COLO668 (cell line): ENCODE results near the gene HMOX1.

Experiments
- DNase-seq: peaks from one replicate; lab custom pipeline; 2025; ENCODE audit not compliant: unreplicated experiment; lab: John Stamatoyannopoulos, UW

HMOX1 gene

DNA sequence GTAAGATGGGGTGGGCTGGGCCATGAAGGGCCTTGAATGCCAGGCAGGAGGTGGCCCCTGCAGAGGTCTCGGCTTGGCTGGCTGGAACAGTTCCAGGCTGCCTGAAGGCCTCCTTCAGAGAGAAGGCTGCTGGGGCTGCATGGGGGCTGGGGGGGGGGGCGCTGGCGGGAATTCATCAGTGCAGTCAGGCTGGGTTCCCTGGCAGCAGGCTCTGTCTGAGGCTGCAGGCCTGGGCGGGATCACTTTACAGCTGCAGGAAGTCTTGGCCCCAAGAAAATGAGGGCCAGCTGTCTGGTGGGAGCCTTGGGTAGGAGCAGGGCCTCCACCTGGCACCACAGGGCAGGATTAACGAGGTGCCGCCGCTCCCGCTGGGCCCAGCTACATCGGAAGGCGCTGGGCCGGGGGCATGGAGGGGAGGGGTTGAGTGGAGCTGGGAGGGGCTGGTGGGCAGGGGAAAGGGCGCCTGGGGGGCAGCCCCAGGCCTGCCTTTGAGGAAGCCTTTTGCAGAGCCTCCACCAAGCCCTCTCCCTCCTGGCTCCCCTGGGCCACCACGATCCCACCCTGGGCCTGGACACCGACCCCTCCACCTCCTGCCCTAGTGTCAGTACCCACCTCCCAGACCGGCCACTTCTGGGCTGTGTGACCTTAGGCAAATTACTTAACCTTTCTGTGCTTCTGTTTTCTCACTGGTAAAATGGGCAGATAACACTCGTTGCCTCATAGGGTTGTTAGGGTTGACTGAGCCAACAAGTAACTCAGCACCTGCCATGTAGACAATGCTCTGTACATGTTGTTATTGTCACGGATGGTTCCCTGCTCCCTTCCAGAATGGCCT lies 31.0 kb upstream of the HMOX1 start:
- DNase-seq, result peak; percentile 73

GRCh38 chr22:35350539-35351503 lies 30.1 kb upstream of the HMOX1 start:
- DNase-seq, result peak; percentile 94

DNA sequence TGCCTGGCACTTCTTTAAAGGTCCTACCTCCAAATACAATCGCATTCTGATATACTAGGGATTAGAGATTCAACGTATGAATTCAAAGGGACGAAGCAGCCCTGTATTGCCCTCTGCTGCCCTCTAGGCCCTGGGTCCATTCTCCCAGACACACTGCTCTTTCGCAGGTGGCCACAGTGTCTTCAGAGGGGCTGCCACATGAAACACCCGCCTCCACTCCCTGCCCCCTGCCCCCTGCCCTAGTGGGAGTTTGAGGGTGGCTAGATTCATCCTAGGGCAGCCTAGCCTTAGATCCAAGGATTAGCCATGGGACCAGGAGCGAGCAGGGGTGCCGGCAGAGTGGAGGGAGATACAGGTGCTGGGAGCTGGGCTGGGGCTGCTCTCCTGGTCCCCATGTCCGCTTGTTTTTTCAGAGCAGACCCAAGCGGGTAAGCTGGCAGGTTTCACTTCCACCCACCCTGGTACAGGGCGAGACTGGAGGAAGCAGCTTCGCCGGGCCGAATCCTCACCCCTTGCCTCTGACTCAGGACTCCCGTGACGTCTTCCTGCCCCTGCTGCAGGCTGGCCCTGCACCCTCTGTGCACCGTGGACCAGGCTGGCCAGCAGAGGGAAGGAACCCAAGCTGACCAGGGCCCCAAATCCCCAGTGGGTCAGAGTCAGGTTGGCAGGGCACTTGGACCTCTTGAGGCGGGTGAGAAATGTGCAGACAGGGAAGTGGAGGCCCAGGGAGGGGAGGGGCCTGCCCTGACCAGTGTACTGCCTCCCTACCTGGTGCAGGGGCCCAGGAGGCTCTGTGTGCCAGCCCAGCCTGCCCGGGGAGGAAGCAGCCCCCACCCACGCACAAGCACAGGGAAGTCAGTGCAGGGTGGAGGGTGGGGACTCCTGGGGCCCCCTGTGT lies 28.4 kb upstream of the HMOX1 start:
- peak; percentile 10 for DNase-seq

GRCh38 chr22:35353318-35353717 lies 27.6 kb upstream of the HMOX1 start:
- no peak for DNase-seq

DNA sequence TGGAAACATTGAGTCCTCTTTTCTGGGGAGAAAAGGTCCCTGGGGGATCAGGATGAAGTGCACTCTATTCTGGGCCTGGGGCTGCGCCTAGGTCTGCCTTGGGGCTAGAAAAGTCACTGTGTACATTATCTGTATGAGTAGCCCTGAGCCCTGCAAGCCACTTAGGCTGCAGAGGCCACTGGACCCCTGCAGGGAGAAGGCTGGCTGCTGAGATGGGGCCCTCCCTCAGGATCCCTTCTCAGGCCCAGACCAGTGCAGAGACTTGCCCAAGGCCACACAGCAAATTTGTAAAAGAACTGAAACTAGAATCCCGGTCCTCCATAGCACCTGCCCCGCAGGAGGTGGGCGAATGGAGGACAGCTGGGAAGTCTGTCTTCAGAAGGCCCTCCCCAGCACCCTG lies 26.8 kb upstream of the HMOX1 start:
- no peak for DNase-seq

DNA sequence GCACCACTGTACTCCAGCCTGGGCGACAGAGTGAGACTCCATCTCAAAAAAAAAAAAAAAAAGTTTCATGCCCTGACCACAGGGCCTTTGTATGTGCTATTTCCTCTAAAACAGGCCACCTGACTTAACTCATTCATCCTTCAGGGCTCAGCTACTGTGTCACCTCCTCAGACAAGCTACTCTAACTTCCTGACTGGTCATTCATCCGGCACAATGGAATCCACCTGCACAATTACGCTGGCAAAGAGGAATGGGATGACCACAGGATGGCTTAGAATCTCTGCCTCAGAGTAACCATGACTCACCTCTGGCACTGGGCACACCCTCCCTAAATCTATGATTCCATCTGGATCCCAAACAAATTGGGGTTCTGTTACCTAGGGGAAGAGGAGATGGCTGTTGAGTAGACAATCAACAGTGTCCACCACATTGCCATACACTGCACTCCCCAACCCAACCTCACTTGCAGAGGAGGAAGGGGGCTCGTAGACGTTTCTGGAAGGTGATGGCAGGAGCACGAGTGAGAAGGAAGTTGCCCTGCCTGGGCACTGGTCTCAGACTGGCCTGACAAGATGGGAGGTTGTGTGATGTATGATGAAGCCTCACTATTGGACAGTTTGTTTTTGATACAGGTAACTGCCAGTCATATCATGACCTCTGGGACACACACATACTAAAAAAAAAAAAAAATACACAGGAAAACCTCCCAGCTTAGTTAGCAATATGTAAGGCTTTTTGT lies 22.8 kb upstream of the HMOX1 start:
- no peak for DNase-seq

GRCh38 chr22:35359380-35360065 lies 21.4 kb upstream of the HMOX1 start:
- DNase-seq, result no peak

GRCh38 chr22:35361001-35361558 lies 19.8 kb upstream of the HMOX1 start:
- no peak for DNase-seq

GRCh38 chr22:35363566-35364086 lies 17.3 kb upstream of the HMOX1 start:
- DNase-seq, result no peak

DNA sequence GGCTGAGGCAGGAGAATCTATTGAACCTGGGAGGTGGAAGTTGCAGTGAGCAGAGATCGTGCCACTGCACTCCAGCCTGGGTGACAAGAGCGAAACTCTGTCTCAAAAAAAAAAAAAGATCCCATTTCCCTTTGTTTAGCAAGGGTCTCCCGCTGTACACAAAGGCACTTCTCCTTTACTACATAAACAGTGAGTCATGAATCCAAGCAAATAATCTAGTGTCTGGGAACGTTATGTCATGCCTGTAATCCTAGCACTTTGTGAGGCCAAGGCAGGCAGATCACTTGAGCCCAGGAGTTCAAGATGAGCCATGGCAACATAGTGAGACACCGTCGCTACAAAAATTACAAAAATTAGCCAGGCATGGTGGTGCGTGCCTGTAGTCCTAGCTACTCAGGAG lies 16.7 kb upstream of the HMOX1 start:
- peak; percentile 34 for DNase-seq

DNA sequence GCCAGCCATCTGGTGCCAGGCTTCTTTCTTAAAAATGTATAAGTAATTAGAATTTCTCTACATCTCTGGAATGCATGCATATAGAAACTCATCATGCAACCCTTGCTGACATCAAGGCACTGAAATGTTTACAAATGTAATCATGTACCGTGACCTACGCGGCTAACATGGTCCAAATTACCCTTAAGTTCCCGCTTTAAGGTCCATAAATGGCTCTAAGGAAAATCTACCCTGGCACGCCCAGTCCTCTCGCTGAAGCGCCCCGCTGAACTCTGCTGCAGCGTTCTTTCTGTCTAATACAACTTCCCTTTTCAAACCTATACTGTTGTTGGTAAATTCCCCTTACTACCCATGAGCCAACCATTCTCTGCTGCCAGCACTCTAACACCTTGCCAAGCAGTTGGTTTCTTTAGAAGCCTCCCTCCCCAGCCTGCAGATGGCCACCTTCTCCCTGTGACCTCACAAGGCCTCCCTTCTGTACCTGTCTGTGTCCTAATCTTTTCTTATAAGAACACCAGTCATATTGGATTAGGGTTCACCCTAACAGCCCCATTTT lies 13.5 kb upstream of the HMOX1 start:
- no peak for DNase-seq

DNA sequence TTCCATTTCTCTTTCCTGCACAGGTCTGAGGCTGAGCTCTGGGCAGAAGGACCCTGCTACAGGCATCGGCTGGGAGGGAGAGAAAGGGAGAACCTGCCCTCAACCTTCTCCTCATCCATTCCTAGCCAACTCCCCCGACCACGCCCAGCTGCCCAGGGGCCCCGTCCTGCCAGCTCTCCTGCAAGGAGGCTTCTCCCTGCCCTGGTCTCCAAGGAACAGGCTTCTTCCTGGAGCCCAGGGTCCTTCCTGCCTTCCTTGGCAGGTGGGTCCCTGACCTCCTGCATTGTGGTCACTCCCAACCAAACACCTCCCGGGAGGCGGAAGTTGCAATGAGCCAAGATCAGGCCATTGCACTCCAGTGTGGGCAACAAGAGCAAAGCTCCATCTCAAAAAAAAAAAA lies 12.5 kb upstream of the HMOX1 start:
- DNase-seq, result no peak

DNA sequence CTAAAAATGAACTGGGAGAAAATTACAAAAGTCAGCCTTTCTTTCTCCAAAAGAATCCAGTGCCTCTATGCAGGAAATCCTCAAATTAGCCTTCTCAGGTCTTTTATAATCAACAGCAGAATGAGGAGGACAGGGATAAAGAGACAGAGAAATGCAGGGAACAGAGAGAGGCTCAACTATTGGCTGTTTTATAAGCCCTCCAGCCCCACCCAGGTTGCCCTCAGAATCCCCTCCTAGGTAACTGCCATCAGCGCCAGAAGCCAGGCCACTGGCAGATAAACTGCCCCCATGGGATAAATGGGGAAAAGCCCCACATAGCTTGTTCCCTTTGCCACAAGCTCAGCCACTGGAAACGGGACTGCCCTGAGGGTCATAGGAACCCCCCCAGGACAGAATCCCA lies 10.9 kb upstream of the HMOX1 start:
- DNase-seq, result no peak

- DNase-seq, result no peak
Observed at GRCh38 chr22:35373781-35374180, 7.1 kb upstream of the HMOX1 start.

DNA sequence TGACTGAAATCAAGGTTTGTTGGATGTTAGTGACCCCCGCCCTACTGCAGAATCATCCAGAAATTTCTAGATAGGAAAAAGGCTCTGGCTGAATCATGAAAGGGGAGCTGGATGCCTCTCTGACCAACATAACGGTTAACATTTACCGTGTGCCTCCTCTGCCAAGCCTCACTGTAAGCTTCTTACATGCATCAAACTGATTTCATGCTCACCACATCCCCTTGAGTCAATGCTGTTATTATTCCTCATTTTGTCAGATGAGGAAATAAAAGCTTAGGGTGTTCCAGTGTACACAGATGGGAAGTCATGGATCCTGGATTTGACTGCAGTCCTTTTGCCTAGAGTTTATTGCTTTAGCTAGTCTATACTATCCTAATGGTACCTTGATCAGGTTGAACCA lies 5.9 kb upstream of the HMOX1 start:
- no peak for DNase-seq

DNA sequence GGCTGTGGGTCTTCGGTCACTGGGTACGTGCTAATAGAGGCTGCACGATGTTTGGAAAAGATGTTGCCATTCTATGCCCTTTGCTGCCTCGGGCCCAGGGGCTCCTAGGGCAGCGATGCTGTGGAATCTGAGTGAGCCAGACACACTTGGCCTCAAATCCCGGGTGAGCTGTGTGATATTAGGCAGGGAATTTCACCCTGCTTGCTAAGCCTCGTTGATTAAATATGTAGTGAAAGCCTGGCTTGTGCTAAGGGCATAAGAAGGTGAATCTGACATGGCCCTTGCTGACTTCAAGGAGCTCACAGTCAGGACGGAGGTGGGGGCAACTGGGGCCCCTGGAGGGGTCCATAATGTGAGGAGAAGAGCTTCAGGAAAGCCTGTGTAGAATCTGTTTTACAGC lies 5.4 kb upstream of the HMOX1 start:
- no peak for DNase-seq

DNA sequence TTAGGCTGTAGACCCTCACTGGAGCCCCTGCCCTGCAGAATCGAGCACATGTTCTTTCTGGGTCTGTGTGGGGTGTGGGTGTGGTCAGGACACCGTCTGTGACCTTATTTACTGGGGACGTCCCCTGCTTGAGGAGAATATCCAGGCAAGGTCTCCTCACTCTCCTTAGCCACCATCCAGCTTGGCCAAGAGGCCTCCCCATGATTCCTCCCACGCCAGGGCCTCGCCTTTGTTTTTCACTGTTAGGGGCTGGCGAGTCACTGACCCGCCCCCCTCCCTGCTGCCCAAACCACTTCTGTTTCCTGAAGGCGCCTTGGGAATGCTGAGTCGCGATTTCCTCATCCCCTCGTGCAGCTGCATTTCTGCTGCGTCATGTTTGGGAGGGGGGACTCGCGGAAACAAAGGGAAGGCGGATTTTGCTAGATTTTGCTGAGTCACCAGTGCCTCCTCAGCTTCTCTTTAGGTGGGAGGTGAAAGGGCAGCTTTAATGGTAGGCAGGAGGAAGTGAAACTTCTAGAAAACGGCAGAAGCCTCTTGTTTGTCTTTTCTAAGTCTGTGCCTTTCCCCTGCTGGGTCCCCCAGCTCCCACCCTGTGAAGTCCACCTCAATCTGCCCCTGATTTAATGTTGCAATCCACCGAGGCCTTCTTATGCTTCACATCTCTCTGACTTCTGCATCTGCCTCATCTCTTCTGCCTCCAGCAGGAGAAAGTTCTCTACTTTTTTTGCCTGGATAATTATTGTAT lies 4.0 kb upstream of the HMOX1 start:
- DNase-seq, result peak; percentile 74

DNA sequence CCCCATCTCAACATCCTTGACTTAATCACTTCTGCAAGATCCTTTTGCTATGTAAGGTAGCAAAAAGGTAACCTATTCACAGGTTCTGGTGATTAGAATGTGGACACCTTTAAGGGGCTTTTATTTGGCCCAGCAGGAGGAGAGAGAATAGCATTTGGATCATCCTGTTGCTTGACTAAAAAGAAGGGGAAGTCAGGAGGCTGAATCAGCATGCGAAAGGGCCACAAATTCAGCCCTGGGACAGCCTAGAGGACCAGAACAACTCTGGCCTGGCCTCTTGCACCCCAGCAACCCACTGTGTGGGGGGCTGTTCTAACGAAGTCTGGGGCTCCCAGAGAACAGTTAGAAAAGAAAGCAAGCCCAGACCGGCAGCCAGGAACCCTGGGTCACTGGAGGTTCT lies 3.2 kb upstream of the HMOX1 start:
- DNase-seq, result no peak
